Measurements from ENCODE around the gene EZR.

DNA sequence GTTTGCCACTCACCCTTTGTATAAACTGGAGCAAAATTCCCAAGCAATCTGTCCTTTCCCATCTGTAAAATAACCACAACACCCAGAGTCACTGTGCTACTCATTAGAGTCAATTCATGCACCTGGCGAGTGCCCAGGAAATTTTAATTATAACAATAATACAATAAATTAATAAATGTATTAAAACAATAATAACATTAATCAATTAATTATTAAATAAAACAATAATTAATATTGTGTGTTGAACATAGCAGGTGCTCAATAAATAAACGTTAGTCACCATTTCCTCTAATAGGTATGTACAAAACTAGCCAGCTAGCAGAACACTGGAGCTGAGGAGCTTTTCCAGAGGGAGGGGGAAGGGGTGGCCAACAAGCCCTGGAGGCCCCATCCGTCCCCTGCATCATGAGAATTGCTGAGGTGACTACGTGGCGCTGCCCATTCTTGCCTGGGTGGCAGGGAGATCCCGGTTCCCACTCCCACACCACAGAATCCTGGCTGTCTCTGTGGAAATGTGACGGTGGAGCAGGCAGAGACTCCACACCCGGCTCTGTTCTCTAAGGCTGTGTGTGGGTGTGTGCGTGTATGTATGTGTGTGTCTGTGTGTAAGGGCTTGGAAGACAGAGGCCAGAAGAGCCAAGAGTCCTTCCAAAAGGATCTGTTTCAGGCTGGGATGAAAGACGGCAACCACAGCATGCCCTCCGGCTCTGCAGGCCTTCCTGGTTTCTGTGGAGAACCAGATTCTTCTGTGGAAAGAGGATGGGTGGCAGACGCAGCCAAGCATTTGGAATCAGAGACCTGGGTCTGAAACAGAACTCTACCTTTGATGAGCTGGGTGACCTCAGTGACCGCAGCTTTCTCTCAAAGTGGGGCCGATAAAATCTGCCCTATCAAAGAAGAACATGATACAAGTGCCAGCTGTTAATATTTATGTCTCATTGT lies 18.8 kb upstream of the EZR start:
- TF ChIP-seq, protein P1, sequence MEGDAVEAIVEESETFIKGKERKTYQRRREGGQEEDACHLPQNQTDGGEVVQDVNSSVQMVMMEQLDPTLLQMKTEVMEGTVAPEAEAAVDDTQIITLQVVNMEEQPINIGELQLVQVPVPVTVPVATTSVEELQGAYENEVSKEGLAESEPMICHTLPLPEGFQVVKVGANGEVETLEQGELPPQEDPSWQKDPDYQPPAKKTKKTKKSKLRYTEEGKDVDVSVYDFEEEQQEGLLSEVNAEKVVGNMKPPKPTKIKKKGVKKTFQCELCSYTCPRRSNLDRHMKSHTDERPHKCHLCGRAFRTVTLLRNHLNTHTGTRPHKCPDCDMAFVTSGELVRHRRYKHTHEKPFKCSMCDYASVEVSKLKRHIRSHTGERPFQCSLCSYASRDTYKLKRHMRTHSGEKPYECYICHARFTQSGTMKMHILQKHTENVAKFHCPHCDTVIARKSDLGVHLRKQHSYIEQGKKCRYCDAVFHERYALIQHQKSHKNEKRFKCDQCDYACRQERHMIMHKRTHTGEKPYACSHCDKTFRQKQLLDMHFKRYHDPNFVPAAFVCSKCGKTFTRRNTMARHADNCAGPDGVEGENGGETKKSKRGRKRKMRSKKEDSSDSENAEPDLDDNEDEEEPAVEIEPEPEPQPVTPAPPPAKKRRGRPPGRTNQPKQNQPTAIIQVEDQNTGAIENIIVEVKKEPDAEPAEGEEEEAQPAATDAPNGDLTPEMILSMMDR (conservative IDR thresholded peaks at IDR 0.05; ENCODE audit: low read length), result no peak
- TF ChIP-seq EZH2phosphoT487 (IDR thresholded peaks at IDR 0.05; ENCODE audit: borderline replicate concordance, low read depth, low read length), result no peak

Data from OCI-LY7 (cell line).